ENCODE data around the gene GPR18.

DNA sequence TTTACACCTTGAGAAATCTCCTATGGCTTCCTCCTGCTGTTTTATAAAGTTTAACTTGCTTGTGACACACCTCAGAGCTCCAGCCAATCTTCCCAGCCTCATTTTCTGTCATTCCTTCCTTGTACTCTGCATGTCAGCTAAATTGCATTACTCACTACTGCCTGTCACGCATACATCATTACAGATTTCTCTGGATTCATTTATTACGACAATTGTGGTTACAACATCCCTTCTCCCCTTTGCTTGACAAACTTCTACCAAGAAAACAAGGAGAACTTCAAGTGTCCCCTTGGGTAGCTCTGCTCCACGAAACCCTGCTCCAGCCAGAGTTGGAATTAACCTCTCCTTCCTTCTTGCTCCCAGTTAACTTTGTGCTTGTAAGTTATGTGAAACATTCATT is 22.0 kb upstream of the GPR18 start:
- TF ChIP-seq EZH2 (IDR thresholded peaks at IDR 0.05; ENCODE audit: low read depth) = no peak
- TF ChIP-seq, protein P1, sequence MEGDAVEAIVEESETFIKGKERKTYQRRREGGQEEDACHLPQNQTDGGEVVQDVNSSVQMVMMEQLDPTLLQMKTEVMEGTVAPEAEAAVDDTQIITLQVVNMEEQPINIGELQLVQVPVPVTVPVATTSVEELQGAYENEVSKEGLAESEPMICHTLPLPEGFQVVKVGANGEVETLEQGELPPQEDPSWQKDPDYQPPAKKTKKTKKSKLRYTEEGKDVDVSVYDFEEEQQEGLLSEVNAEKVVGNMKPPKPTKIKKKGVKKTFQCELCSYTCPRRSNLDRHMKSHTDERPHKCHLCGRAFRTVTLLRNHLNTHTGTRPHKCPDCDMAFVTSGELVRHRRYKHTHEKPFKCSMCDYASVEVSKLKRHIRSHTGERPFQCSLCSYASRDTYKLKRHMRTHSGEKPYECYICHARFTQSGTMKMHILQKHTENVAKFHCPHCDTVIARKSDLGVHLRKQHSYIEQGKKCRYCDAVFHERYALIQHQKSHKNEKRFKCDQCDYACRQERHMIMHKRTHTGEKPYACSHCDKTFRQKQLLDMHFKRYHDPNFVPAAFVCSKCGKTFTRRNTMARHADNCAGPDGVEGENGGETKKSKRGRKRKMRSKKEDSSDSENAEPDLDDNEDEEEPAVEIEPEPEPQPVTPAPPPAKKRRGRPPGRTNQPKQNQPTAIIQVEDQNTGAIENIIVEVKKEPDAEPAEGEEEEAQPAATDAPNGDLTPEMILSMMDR (conservative IDR thresholded peaks at IDR 0.05) = no peak

All from PC-9 (cell line).